ENCODE results near the gene MEAF6. TPM values are rescaled to one million over a fixed set of nuclear protein-coding genes. Genes with fewer than 3 reads are reported as not detected.

MEAF6 gene
- total and polyA plus RNA-seq, 9 donors: 38.7 to 108 (median 64.1) TPM

DNA sequence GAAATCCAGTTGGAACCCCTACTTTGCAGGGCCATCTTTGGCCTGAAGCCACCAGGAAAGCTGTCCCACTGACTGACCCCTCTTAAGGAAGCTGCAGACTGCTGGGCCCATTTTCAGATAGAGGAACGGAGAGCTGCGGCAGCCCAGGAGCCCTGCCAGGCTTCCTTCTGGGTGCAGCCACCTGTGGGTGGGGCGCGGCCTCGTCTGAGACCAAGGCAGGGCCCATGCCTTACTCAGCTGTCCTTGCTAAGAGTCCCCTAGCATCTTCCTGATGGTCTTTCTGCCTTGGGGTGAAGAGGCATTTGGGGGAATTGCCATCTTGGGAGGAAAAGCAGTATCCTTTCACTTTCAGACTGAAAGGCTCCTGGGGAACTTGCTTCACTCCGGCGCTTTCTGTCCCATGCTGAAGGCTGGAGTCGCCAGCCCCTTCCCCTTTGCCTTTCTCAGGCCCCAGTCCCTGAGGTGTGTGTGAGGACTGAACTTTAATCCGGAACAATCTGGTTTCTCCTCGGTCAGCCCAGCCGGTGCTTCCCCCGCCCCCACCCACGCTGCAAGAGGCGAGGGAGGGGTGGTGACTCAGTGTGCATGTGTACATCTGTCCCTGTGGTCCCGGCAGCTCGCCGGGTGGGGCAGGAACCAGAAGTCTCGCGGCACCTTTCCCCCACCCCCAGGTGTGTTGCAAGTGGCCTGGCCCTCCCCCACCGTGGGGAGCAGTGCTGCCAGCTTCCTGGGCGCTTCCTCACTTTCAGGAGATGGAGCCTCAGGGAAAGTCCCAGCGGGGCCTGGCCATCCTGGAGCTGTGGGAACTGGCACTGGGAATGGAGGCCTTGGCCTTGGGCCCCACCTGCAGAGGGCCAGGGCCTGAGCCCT, 35.1 kb downstream of the MEAF6 start:
- H3K4me1 ChIP-seq (ENCODE audit: insufficient read depth): peaks cover 36% of the 10 kb centered on the region
- intact Hi-C loops (cut with DNase I): no loop called here
- no peaks in the 10 kb centered on the region for H3K27me3 ChIP-seq
- no peak for TF ChIP-seq EP300 (IDR thresholded peaks at IDR 0.05)
- TF ChIP-seq, protein P1, sequence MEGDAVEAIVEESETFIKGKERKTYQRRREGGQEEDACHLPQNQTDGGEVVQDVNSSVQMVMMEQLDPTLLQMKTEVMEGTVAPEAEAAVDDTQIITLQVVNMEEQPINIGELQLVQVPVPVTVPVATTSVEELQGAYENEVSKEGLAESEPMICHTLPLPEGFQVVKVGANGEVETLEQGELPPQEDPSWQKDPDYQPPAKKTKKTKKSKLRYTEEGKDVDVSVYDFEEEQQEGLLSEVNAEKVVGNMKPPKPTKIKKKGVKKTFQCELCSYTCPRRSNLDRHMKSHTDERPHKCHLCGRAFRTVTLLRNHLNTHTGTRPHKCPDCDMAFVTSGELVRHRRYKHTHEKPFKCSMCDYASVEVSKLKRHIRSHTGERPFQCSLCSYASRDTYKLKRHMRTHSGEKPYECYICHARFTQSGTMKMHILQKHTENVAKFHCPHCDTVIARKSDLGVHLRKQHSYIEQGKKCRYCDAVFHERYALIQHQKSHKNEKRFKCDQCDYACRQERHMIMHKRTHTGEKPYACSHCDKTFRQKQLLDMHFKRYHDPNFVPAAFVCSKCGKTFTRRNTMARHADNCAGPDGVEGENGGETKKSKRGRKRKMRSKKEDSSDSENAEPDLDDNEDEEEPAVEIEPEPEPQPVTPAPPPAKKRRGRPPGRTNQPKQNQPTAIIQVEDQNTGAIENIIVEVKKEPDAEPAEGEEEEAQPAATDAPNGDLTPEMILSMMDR (IDR thresholded peaks at IDR 0.05): no peak
- peak; percentile 12 for TF ChIP-seq POLR2A (IDR thresholded peaks at IDR 0.05)
- no peaks in the 10 kb centered on the region for H3K36me3 ChIP-seq
- DNase-seq: peak; percentile 73 to 86 (median 80)
- H3K9me3 ChIP-seq: no peaks in the 10 kb centered on the region
- 22 to 23% (median 22%) methylated on average over 16 to 22 of the region's 22 CpGs for WGBS, 3 donors
- H3K27ac ChIP-seq: peak overlapping the region; percentile 54 to 85
- peak overlapping the region; percentile 5 for H3K4me3 ChIP-seq

DNA sequence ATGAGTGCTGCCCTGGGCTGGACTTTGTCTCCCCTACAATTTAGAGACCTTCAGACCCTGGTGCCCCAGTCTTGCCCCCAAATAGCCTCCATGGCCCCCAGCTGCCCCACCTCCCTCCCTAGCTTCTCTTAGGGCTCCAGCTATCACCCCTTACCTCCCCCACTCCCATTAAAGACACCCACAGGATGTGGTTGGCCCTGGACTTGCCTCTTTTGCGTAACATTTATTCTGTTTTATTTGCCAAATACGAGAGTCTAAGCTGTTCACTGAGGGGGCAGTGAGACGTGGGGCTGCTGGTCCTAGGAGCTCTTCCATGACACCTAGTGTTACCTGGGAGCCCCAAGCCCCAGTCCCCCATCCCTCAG, 35.7 kb downstream of the MEAF6 start:
- intact Hi-C loops (cut with DNase I): no loop called here
- no peaks in the 10 kb centered on the region for H3K9me3 ChIP-seq
- TF ChIP-seq EP300 (IDR thresholded peaks at IDR 0.05): no peak
- TF ChIP-seq, protein P1 (IDR thresholded peaks at IDR 0.05): no peak
- no peak for TF ChIP-seq POLR2A (IDR thresholded peaks at IDR 0.05)
- WGBS, 3 donors: 26 to 49% (median 30%) methylated on average over 3 of the region's 3 CpGs
- peak overlapping the region; percentile 54 to 85 for H3K27ac ChIP-seq
- no peaks in the 10 kb centered on the region for H3K27me3 ChIP-seq
- H3K4me1 ChIP-seq (ENCODE audit: insufficient read depth): peaks cover 38% of the 10 kb centered on the region
- DNase-seq: no peak
- peak overlapping the region; percentile 5 for H3K4me3 ChIP-seq
- no peaks in the 10 kb centered on the region for H3K36me3 ChIP-seq

DNA sequence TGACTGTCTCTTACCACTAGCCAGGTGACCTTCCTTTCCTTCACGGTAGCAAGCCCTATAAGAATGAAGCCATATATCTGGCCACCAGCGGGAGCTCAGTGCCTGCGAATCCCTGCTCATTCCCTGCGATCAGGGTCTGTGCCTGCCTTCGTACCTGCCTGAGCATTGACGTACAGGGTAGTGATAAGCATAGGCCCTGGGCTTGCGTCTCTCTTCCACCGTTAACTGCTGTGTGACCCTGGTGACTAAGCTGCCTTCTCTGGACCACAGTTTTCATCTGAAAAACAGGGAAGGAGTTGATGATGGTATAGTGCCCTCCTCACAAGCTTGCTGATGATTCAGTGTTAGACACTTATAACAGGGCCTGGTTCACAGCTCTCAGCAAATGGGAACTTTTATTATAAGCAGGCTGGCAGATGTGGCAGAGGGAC, 36.1 kb downstream of the MEAF6 start:
- Histone ChIP-seq H3K27me3 (no peaks in the 10 kb centered on the region), H3K9me3 (no peaks in the 10 kb centered on the region), H3K27ac (peak overlapping the region; percentile 54 to 85), H3K36me3 (no peaks in the 10 kb centered on the region), H3K4me3 (no peak overlapping the region), H3K4me1 (ENCODE audit: insufficient read depth) (peaks cover 38% of the 10 kb centered on the region)
- WGBS, 3 donors: 87 to 95% (median 92%) methylated on average over 8 of the region's 8 CpGs
- intact Hi-C loops (cut with DNase I): no loop called here
- TF ChIP-seq EP300 (IDR thresholded peaks at IDR 0.05) (no peak), POLR2A (IDR thresholded peaks at IDR 0.05) (no peak)
- TF ChIP-seq, protein P1 (IDR thresholded peaks at IDR 0.05): no peak
- DNase-seq: no peak

DNA sequence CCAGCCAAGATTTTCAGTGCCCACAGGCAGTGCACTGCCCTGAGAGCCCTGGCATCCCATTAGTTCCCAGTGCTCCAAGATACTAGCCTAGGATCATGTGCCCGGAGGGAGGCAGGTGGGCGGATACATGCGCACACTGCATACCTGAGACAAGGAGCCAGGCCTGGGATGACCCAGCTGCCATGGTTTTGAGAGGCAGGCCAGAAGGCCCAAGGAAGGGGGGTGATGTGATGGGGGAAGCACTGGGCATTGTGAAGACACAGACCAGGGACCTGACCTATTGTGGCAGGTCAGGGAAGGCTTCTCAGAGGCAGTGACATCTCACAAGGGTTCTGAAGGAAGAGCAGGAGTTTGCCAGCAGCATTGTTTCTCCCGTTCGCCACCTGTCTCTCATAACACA, 36.6 kb downstream of the MEAF6 start:
- no peaks in the 10 kb centered on the region for H3K36me3 ChIP-seq
- WGBS, 3 donors: 90 to 94% (median 92%) methylated on average over 5 of the region's 5 CpGs
- TF ChIP-seq POLR2A (IDR thresholded peaks at IDR 0.05): no peak
- TF ChIP-seq EP300 (IDR thresholded peaks at IDR 0.05): no peak
- TF ChIP-seq, protein P1 (IDR thresholded peaks at IDR 0.05): no peak
- H3K9me3 ChIP-seq: no peaks in the 10 kb centered on the region
- peaks cover 38% of the 10 kb centered on the region for H3K4me1 ChIP-seq (ENCODE audit: insufficient read depth)
- no peaks in the 10 kb centered on the region for H3K27me3 ChIP-seq
- no peak overlapping the region for H3K4me3 ChIP-seq
- DNase-seq: peak in 1 of 5 donors; percentile 35
- intact Hi-C loops (cut with DNase I): no loop called here
- peak overlapping the region in 1 of 2 donors; percentile 92 for H3K27ac ChIP-seq
